ENCODE data around the gene LONP2.
A peak's percentile ranks its signal among the peaks of the same experiment; 100 is the strongest.
"Not testable (repeated sequence)": the region's sequence is repeated elsewhere in the genome, so short reads cannot be mapped to it uniquely, and the experiment has no call there.

LONP2 gene

DNA sequence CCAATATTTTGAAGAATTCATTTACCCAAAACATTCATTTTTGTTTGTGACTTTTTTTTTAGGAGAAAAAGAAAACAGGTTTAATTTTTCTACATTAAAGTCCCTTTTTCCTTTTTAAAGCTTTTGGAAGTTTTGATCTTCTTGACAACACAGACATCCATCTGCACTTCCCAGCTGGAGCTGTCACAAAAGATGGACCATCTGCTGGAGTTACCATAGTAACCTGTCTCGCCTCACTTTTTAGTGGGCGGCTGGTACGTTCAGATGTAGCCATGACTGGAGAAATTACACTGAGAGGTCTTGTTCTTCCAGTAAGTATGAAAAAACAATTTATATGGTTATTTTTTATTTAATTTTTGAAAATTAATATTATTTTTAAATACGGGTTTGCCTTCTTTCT, 103.9 kb downstream of the LONP2 start:
- DNase-seq: no peak

- no peak for DNase-seq
These were observed 106.6 kb downstream of the LONP2 start for GRCh38 chr16:48350736-48351135.

- no peak for DNase-seq
These were observed 108.7 kb downstream of the LONP2 start for GRCh38 chr16:48352648-48353390.

- DNase-seq: peak; percentile 17
These were observed 109.6 kb downstream of the LONP2 start for GRCh38 chr16:48353565-48354163.

GRCh38 chr16:48354385-48354784, 110.3 kb downstream of the LONP2 start:
- DNase-seq: not testable (repeated sequence)

DNA sequence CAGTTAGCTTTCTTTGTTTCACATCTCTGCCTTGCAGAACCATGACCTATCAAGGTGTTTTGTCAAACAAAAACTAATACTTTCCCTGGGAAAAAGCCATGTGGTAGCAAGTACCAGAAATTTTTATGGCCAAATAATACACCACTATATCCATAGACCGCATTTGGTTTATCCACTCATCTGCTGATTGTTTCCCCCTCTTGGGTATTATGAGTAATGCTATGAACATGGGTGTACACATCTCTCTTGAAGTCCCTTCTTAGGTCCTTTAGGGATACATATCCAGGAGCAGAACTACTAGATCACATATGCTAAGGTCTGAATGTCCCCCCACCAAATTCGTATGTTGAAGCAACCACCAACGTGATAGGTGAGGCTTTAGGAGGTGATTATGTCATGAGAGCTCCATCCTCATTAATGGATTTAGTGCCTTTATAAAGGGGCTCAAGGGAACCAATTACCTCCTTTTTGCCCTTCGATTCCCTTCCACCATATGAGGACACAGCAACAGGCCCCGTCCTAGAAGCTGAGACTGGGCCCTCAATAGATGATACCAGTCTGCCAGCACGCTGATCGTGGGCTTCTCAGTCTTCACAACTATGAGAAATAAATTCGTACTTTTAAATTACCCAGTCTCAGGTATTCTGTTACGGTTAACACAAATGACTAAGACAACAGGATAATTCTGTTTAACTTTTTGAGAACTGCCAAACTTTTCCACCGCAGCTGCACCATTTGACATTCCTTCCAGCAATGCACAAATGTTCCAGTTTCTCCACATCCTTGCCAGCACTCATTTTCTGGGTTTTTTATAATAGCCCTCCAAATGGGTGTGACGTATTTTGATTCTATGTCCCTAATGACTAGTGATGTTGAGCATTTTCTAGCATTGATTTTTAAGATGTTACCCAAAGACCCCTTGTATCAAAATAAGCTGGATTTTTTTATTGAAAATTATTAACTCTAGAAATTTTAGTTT, 111.1 kb downstream of the LONP2 start:
- DNase-seq: no peak

- DNase-seq: no peak
These were observed 112.7 kb downstream of the LONP2 start for GRCh38 chr16:48356633-48357376.

- no peak for DNase-seq
These were observed 114.3 kb downstream of the LONP2 start for GRCh38 chr16:48358419-48358818.

DNA sequence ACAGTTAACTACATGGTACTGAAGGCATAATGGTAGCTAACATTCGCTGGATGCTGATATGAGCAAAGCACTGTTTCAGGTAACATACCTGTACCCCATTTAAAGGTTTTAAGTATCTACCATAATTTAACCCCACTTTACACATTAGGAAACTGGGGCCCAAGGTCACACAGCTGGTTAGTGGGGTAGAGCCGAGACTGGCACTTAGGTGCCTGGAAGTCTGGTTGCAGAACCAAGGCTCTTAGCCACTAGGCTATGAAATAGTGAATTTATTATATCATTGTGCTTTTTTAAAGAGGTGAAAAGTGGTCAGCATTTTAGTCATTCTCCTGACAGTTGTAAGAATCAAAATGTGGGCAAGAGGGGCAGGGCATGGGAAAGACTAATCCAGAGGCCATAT, 115.9 kb downstream of the LONP2 start:
- DNase-seq: no peak

GRCh38 chr16:48361012-48361411, 116.9 kb downstream of the LONP2 start:
- DNase-seq: no peak

DNA sequence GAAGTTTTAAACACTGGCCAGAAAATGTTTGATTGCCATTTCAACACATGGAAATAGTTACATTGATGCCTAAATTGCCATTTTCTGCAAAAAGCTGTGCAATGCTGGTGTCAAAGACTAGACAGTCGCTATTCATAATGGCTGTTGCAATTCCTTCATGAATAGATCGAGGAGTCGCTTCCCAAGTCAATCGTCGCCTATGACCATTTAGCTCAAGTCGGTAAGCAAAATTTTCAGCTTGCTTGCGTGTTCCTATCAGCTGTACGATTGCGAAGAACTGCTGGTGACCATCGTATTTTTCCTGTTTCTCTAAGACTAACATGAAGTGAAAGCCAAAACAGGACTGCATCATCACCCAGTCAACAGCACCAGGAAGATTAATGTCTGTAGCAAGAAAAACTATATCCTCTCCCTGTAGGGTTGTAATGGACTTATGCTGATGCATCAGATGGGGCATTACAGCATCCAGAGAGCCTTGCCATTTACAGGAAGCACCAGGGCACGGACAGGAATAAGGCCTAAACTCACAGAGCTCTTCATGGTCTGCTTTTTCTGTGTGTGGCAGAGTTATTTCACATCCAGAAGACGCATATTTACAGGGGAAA, 117.5 kb downstream of the LONP2 start:
- DNase-seq: no peak

DNA sequence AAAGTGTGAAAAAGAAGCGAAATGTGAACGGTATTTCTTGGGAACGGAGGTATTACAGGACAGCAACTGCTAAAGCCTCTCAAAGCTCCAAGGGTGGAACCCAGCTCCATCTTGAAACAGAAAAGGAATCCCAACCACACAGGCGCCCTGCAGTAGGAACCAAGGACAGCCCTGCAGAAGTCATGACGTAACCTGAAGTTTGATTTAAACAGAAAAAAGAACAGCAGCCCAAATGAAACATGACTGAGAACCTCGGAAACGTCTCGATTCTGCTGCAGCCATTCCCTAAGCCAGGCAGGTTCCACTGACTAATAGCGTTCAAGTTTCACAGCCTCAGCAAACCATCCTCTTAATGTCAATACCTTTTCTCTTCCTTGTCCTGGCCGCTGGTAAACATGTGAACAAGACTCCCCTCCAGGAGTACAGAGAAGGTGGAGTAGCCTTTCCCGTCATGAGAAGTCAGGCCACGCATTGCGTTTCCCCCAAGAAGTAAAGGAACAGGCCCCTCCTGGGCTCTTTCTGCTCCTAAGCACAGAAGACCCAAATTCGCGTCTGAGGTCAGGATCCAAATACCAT, 121.0 kb downstream of the LONP2 start:
- DNase-seq: no peak

- peak; percentile 32 for DNase-seq
These were observed 121.6 kb downstream of the LONP2 start for GRCh38 chr16:48365601-48366164.

DNA sequence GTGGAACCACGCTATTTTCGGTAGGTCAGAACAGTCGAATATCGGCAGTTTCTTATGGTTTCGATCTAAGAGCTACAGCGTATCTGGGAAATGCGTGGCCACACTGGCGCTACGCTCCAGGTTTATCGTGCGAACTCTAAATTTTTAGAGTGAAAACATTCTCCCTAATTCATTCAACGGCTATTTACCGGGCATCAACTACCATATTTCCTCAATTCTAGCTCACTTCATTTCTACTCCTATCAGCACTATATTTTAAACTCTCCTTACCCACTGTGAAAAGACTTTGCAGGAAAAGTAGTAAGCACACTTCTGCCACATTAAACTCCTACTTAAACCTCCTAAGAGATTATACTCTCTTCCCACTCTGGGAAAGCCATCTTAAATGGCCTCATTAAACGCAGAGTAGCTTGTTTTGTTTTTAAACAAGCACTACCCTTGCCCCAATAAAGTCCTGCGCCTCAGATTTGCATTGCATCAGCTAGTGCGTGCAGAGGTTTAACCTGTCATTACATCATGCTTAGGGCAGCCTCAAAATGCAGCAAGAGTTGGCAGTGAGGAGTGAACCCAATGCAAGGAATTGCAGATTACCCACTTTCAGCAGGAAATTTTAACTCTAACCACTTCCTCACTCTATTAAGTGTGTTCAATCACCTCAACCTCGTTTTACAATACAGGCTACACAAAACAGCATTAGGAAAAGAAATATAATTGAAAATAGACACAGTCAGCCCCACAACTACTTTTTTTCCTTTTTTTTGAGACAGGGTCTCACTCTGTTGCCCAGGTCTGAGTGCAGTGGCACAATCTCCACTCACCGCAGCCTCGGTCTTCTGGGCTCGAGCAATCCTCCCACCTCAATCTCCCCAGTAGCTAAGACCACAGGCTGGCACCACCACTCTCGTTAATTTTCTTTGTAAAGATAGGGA, 122.3 kb downstream of the LONP2 start:
- peak; percentile 32 for DNase-seq

DNA sequence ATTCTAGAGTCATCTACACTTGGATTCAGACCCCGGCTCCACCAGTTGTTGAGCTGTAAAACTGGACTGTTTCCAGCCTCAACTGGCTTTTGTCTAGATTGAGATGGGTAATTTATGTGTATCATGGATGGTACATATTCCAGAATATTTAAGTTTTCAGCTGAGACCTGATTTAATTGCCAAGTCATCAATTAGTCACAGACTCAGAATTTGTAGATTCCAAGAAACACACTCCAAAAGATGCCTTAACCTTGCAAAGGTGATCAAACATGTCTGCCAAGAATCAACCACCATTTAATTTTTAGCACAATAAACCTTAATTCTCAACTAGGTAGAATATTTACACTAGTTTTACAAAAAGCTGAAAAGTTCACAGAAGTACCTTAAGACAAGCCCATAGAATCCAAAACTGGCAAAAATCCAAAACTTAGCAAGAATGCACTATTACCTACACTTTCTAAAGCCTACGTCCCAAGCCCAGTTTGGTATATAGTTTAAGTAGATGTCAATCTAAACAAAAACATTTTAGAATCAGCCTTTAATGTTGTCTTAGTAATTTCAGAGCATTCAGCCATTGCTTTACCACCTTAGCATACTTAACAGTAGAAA, 123.4 kb downstream of the LONP2 start:
- no peak for DNase-seq

GRCh38 chr16:48369765-48370164, 125.7 kb downstream of the LONP2 start:
- DNase-seq: no peak

DNA sequence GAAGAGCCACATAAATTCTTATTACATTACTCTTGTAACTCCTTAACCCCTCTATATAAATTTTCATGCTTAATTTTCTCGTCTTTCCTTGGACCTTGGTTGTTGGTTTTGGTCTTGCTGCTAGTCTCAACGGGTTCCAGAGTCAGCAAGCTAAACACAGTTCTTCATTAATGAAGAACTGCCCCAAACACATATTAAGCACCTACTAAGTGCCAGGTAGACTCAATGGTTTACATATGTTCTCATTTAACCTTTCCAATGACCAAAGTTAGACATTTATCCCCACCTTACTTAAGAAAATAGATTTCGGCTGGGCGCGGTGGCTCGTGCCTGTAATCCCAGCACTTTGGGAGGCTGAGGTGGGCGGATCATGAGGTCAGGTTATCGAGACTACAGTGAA, 126.1 kb downstream of the LONP2 start:
- no peak for DNase-seq

GRCh38 chr16:48370668-48371392, 126.7 kb downstream of the LONP2 start:
- not testable (repeated sequence) for DNase-seq

DNA sequence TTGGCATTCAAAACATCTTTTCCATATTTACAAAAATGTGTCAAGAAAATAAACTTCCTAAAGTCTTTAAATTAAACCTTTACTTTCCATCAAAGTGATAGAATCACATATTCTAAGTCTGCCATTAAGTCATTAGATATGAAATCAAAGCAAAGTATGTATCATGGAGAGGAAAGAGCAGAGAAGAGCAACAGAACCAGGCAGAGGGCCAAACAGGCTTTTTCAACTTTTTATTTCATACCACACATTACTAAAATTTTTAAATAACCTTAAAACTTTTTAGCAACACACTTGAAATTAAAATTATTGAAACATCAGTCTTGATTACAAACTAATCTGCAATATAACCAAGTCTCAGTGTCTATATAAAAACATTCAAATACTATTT, 127.3 kb downstream of the LONP2 start:
- no peak for DNase-seq
